ENCODE results near the gene DLG1.

DLG1 gene

GRCh38 chr3:197298341-197298944 is at the start of gene DLG1:
DLG1 (minus strand) TSS chr3:197298612; CDS start chr3:197297204, 1,408 bp downstream.
- DNase-seq = peak; percentile 91 to 92

- no peak for DNase-seq
Measured at GRCh38 chr3:197348014-197348413, 49.6 kb upstream of the DLG1 start.

GRCh38 chr3:197345390-197345789 is 47.0 kb upstream of the DLG1 start:
- no peak for DNase-seq

- no peak for DNase-seq
Measured at GRCh38 chr3:197344582-197345318, 46.3 kb upstream of the DLG1 start.

- DNase-seq = no peak
Measured at GRCh38 chr3:197343656-197344408, 45.4 kb upstream of the DLG1 start.

GRCh38 chr3:197343111-197343510 is 44.7 kb upstream of the DLG1 start:
- DNase-seq = no peak

- no peak for DNase-seq
Measured at GRCh38 chr3:197340521-197340871, 42.1 kb upstream of the DLG1 start.

GRCh38 chr3:197339841-197340520 is 41.6 kb upstream of the DLG1 start:
- DNase-seq = no peak

GRCh38 chr3:197338586-197338985 is 40.2 kb upstream of the DLG1 start:
- no peak for DNase-seq

- no peak for DNase-seq
Measured at GRCh38 chr3:197337656-197338055, 39.2 kb upstream of the DLG1 start.

GRCh38 chr3:197337214-197337613 is 38.8 kb upstream of the DLG1 start:
- no peak for DNase-seq

- no peak for DNase-seq
Measured at GRCh38 chr3:197336348-197336747, 37.9 kb upstream of the DLG1 start.

- no peak for DNase-seq
Measured at GRCh38 chr3:197335428-197336132, 37.2 kb upstream of the DLG1 start.

GRCh38 chr3:197333901-197334639 is 35.7 kb upstream of the DLG1 start:
- DNase-seq = no peak

GRCh38 chr3:197331131-197331530 is 32.7 kb upstream of the DLG1 start:
- DNase-seq = no peak

- no peak for DNase-seq
Measured at GRCh38 chr3:197329382-197329781, 31.0 kb upstream of the DLG1 start.

GRCh38 chr3:197328198-197328597 is 29.8 kb upstream of the DLG1 start:
- no peak for DNase-seq

- DNase-seq = no peak
Measured at GRCh38 chr3:197327701-197328100, 29.3 kb upstream of the DLG1 start.

- DNase-seq = no peak
Measured at GRCh38 chr3:197325773-197326172, 27.4 kb upstream of the DLG1 start.

- no peak for DNase-seq
Measured at GRCh38 chr3:197322149-197322548, 23.7 kb upstream of the DLG1 start.

GRCh38 chr3:197320582-197320981 is 22.2 kb upstream of the DLG1 start:
- no peak for DNase-seq

Measured in NCI-H2081 (cell line).